Keratinocyte (primary cell): ENCODE results near the gene DIAPH1.

ENCODE experiments used
- CTCF ChIP-seq, 3 experiments: IDR thresholded peaks in 1 of 3; conservative IDR thresholded peaks in 1 of 3; optimal IDR thresholded peaks in 1 of 3; 2 replicates in 2 of 3; 3 replicates in 1 of 3; pipeline versions ENCODE3 to v1.5.1; 2011; ENCODE audit warnings: low read length in 3 of 3, mild to moderate bottlenecking in 3 of 3, moderate library complexity in 2 of 3, control low read depth in 1 of 3, inconsistent platforms in 1 of 3; ENCODE audit not compliant: insufficient read depth in 2 of 3; ENCODE audit errors: extremely low read depth in 1 of 3
- EZH2 ChIP-seq: IDR thresholded peaks from one replicate; pipeline ENCODE4 v1.6.1; 2012; ENCODE audit warnings: inconsistent platforms, mild to moderate bottlenecking, low read length, moderate library complexity

DNA sequence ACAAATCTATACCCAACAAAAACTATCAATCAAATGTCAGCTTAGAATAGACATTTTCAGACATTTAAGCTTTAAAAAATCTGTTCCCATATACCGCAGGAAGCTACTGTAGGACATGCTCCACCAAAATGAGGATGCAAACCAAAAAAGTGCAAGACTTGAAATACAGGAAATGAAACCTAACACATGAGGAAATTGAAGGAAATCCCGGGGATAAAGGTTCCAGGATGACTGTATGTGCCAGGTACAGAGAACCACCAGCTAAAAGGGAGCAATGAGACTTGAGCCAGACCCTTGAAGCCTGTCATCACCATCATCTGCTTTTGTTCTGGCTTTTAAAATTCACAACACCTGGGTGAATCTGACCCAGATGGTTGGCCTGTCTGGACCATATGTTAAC, 21.4 kb downstream of the DIAPH1 start:
- TF ChIP-seq CTCF (optimal IDR thresholded peaks at IDR 0.05 in 1 of 3, IDR thresholded peaks at IDR 0.05 in 1 of 3, conservative IDR thresholded peaks at IDR 0.05 in 1 of 3; ENCODE audit: extremely low read depth in 1 of 3, insufficient read depth in 2 of 3, low read length in 3 of 3): no peak
- no peak for TF ChIP-seq EZH2
